Mammary microvascular endothelial cell (primary cell): ENCODE data around the gene PLAC8. TPM values are rescaled to one million over a fixed set of nuclear protein-coding genes. Genes with fewer than 3 reads are reported as not detected.

Experiments used
- total RNA-seq: library from RNA; depleted of rRNA; stranded (reverse); fragments of >200 nt; gene quantifications from 2 replicates; pipeline ENCODE4 v1.2.3, GENCODE V29; 2015

The PLAC8 gene
- total RNA-seq, result 1.5 and 2.1 TPM in 2 replicates

GRCh38 chr4:83114576-83114975 lies at the start of gene PLAC8:
TSS of gene PLAC8 (minus strand) at chr4:83114729. CDS start at chr4:83107921, 6,808 bp downstream.

Other genes with a start within 250 kb of the PLAC8 start
- gene SEC31A, start 223.6 kb downstream of the PLAC8 start, total RNA-seq, result 165 TPM in 2 replicates
- 1.1 and 1.2 TPM in 2 replicates for gene THAP9, start 214.0 kb downstream of the PLAC8 start, total RNA-seq
- 9.7 and 16.1 TPM in 2 replicates for gene LIN54, start 103.9 kb downstream of the PLAC8 start, total RNA-seq
- 59.6 and 63.6 TPM in 2 replicates for gene COPS4, start 79.5 kb downstream of the PLAC8 start, total RNA-seq
- gene COQ2, start 170.1 kb upstream of the PLAC8 start, total RNA-seq, result 21.7 and 28.7 TPM in 2 replicates
- gene HPSE, start 220.1 kb upstream of the PLAC8 start, total RNA-seq, result 6.9 and 7.1 TPM in 2 replicates